NCI-H1417 (cell line): Measurements from ENCODE around the gene B4GALNT2.
"Not testable (repeated sequence)": the region's sequence is repeated elsewhere in the genome, so short reads cannot be mapped to it uniquely, and the experiment has no call there.

Source experiments
- DNase-seq, 3 experiments: peaks; one replicate each; lab custom pipeline; 2025; lab: John Stamatoyannopoulos, UW

B4GALNT2 gene

GRCh38 chr17:49132699-49133364, at the start of gene B4GALNT2:
Gene B4GALNT2, plus strand, starts transcription at chr17:49132769. Its CDS starts 24 bp downstream, at chr17:49132793.
- DNase-seq = no peak

GRCh38 chr17:49085046-49085445, 47.5 kb upstream of the B4GALNT2 start:
- not testable (repeated sequence) for DNase-seq

GRCh38 chr17:49085565-49086315, 46.8 kb upstream of the B4GALNT2 start:
- no peak for DNase-seq

GRCh38 chr17:49086316-49086605, 46.3 kb upstream of the B4GALNT2 start:
- DNase-seq = no peak

DNA sequence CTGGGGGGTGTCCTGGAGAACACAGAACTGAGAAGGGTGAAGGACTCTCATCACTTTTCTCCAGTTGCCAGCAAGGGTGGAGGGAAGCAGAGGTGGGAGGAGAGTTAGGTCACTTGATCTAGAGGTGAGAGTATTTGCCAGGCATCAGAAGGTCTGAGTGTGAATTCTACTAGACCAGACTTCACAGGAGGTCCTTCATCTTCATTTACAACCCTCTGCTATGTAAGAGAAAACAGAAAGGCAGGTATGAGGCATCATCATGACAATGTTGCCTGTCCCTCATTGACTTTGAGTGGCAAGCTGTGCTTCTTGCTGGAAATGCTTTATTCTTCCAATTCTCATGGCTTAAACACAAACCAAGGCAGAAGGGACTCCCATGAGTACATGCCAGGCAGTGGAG, 45.9 kb upstream of the B4GALNT2 start:
- DNase-seq = no peak

- no peak for DNase-seq
These were observed 43.5 kb upstream of the B4GALNT2 start for GRCh38 chr17:49089094-49089493.

- DNase-seq = no peak
These were observed 41.5 kb upstream of the B4GALNT2 start for GRCh38 chr17:49090878-49091594.

- no peak for DNase-seq
These were observed 39.4 kb upstream of the B4GALNT2 start for GRCh38 chr17:49093131-49093530.

- no peak for DNase-seq
These were observed 32.0 kb upstream of the B4GALNT2 start for GRCh38 chr17:49100601-49101000.

DNA sequence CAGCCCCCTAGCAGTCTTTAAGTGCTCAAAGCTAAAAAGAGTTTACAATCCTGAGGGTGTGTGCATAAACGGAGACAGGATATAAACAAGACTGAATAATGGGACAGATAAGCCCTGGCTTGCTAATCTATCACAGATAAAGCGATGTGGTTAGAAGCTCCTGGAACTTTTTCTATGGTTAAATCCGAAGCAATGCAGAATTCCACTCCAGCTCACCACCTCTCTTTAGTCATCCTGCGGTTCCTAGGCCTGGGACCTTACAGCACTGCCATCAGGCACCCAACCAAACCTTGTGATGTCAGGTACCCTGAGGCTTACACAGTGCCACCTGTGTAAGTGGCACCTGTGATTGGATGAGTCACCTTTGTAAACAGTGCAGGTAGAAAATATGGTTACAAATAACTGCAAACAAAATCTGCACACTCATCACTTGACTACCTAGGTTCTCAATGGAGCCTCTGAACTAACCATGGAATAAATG, 31.5 kb upstream of the B4GALNT2 start:
- peak in 2 of 3 experiments; percentile 14 to 54 for DNase-seq

DNA sequence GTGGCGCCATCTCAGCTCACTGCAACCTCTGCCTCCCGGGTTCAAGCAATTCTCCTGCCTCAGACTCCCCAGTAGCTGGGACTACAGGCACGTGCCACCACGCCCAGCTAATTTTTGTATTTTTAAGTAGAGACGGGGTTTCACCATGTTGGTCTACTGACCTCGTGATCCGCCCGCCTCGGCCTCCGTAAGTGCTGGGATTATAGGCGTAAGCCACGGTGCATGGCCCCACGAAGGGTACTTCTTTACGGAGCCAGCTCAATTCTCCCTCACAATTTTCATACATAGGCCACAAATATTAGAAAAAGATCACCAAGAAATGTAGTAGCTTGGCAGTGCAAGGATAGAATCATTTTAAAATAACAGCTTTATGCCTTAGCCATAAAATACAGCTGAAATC, 29.2 kb upstream of the B4GALNT2 start:
- not testable (repeated sequence) for DNase-seq

DNA sequence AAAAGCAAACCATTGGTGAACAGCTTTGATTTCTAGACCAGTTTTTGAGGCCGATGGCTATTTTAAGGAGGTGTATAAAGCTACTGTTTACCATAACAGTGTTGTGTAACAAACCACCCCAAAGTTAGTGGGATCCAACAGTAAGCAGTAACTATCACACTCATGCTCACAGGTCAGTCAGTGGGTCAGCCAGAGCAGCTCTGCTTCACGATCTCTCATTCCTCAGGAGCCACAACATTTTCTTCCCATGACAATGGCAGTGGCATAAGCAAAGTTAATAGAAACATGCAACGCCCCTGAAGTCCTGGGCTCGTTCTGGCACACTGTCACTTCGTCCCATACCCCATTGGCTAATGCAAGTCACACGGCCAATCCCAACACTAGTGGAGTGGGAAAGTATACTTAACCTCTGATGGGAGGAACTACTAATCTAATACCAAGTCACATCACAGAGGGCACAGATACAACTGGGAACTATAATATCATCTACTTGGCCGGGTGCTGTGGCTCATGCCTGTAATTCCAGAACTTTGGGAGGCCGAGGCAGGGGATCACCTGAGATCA, 28.0 kb upstream of the B4GALNT2 start:
- no peak for DNase-seq

GRCh38 chr17:49106321-49107210, 26.0 kb upstream of the B4GALNT2 start:
- peak in 1 of 3 experiments; percentile 4 for DNase-seq

DNA sequence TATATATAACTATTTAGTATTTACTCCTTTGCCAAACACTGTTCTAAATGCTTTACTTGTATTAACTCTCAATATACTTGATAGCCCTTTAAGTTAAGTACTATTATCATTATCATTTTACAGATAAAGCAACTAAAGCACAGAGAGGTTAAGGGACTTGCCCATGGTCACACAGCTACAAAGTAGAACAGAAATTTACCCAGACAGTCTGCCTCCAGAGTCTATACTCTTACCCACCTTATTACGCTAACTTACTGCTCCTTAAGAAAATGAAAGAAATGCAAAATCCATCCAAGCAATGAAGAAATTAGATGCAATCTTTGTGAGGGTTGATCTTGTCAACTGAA, 25.4 kb upstream of the B4GALNT2 start:
- DNase-seq = no peak

DNA sequence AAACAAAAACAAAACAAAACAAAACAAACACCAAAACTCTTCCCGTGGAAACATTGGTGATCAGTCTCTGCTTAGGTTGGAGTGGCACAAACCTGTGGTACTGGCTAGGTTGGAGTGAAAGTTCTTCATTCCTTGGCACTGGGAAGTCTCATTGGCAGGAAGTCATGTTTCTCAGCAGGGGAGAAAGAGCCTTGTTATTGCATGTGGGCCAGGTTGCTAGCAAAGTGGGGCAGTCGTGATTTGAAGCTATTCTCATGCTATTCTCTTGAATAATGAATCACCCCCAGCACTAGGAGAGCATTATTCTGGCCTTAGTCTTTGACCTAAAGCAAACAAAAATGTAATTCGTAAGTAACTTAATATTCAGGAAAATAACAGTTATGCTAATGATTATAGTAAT, 24.3 kb upstream of the B4GALNT2 start:
- DNase-seq = peak in 1 of 3 experiments; percentile 20

GRCh38 chr17:49110509-49110908, 22.1 kb upstream of the B4GALNT2 start:
- DNase-seq = no peak

DNA sequence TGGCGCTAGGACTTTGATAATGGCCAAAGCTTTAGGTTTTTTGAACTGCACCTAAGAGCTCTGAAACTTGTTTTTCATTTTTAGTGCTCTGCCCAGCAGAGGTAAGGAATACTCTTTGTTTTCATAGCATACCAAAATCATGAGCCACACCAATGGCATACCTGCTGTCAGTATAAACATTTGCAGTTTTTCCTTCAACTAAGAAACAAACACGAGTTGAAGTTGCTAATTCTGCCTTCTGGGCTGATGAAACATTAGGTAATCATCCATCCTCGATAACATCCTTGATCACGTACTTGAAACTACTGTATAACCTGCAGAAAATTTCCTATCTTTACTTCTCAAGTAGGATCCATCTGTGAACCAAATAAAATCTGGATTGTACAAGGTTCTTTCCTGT, 20.6 kb upstream of the B4GALNT2 start:
- DNase-seq = no peak

- no peak for DNase-seq
These were observed 19.6 kb upstream of the B4GALNT2 start for GRCh38 chr17:49112936-49113335.

DNA sequence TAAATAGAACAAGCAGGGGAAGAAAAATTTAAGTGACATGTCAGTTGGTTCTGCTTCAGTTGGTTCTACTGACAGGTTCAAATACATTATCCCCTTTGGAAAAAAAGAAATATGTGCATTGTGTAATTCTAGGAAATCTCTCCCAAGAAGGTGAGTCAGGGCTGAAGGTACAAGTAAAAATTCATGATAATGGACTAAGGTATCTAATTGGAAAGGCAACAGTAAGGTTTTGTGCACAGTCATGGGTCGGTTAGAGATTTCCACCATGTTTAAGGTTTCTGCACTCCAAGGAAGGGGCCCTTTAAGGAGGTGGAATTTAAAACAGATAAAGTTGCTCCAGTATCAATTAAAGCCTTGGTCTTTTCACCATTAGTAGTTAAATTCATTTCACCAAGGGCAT, 17.9 kb upstream of the B4GALNT2 start:
- DNase-seq = no peak

DNA sequence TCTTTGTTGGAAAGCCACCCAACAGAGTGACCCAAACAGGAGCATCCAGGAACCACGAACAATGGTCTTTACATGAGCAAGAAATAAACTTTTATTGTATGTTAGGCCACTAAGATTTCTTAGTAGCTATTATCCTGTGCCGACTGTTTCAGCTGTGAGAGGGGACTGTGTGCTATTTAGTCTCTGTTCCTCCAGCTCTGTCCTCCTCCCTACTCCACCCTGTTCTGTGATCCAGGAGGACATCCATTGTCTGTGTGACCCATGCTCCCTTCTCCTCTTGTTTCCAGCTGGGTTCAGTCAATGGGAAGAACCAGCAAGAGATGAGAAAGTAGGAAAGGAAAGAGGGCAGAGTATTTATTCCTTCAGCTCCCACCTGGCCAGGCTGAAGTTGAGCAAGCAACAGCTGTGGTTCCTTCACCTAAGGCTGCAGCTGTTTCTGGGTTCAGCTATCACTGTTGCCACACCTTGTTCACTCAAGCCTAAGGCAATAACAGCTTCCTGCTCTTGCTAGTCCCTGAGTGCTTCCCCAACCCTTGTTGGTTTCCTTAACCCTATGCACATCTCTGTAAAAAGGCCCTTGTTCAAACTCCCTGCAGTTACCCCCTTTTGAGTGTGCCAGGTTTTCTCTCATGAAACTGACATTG, 14.9 kb upstream of the B4GALNT2 start:
- no peak for DNase-seq

DNA sequence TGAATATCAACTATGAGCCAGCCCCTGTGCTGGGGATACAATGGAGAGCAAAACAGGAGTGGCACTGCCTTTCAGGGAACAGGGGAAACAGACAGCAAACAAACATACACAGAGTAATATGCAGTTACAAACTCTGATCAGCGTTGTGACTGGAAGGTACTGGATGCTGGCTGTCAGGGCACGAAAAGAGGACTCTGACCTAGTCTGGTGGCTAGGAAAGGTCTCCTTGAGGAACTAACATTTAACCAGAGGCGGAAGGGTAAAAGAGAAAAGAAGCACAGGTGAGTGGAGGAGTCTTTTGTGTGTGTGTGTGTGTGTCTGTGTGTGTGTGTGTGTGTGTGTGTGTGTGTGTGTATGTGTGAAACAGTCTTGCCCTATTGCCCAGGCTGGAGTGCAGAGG, 12.4 kb upstream of the B4GALNT2 start:
- DNase-seq = no peak
